ENCODE data around the gene PIK3IP1.

PIK3IP1 gene

DNA sequence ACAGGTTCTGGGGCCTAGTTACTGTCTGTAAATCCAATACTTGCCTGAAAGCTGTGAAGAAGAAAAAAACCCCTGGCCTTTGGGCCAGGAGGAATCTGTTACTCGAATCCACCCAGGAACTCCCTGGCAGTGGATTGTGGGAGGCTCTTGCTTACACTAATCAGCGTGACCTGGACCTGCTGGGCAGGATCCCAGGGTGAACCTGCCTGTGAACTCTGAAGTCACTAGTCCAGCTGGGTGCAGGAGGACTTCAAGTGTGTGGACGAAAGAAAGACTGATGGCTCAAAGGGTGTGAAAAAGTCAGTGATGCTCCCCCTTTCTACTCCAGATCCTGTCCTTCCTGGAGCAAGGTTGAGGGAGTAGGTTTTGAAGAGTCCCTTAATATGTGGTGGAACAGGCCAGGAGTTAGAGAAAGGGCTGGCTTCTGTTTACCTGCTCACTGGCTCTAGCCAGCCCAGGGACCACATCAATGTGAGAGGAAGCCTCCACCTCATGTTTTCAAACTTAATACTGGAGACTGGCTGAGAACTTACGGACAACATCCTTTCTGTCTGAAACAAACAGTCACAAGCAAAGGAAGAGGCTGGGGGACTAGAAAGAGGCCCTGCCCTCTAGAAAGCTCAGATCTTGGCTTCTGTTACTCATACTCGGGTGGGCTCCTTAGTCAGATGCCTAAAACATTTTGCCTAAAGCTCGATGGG lies 13.5 kb downstream of the PIK3IP1 start:
- DNase-seq (ENCODE audit: low read depth), result no peak
- H3K4me3 ChIP-seq (ENCODE audit: low read length), result no peak overlapping the region
- TF ChIP-seq, protein P1, sequence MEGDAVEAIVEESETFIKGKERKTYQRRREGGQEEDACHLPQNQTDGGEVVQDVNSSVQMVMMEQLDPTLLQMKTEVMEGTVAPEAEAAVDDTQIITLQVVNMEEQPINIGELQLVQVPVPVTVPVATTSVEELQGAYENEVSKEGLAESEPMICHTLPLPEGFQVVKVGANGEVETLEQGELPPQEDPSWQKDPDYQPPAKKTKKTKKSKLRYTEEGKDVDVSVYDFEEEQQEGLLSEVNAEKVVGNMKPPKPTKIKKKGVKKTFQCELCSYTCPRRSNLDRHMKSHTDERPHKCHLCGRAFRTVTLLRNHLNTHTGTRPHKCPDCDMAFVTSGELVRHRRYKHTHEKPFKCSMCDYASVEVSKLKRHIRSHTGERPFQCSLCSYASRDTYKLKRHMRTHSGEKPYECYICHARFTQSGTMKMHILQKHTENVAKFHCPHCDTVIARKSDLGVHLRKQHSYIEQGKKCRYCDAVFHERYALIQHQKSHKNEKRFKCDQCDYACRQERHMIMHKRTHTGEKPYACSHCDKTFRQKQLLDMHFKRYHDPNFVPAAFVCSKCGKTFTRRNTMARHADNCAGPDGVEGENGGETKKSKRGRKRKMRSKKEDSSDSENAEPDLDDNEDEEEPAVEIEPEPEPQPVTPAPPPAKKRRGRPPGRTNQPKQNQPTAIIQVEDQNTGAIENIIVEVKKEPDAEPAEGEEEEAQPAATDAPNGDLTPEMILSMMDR (conservative IDR thresholded peaks at IDR 0.05; ENCODE audit: low read depth, low read length), result no peak

GRCh38 chr22:31278151-31278621 lies 14.1 kb downstream of the PIK3IP1 start:
- no peak overlapping the region for H3K4me3 ChIP-seq (ENCODE audit: low read length)
- TF ChIP-seq, protein P1 (conservative IDR thresholded peaks at IDR 0.05; ENCODE audit: low read depth, low read length), result no peak
- DNase-seq (ENCODE audit: low read depth), result no peak

GRCh38 chr22:31277741-31278140 lies 14.5 kb downstream of the PIK3IP1 start:
- no peak overlapping the region for H3K4me3 ChIP-seq (ENCODE audit: low read length)
- no peak for DNase-seq (ENCODE audit: low read depth)
- TF ChIP-seq, protein P1 (conservative IDR thresholded peaks at IDR 0.05; ENCODE audit: low read depth, low read length), result no peak

- TF ChIP-seq, protein P1 (conservative IDR thresholded peaks at IDR 0.05; ENCODE audit: low read depth, low read length), result no peak
- H3K4me3 ChIP-seq (ENCODE audit: low read length), result no peak overlapping the region
- no peak for DNase-seq (ENCODE audit: low read depth)
These were observed 15.7 kb downstream of the PIK3IP1 start for GRCh38 chr22:31276426-31277167.

GRCh38 chr22:31275576-31275975 lies 16.7 kb downstream of the PIK3IP1 start:
- no peak for DNase-seq (ENCODE audit: low read depth)
- H3K4me3 ChIP-seq (ENCODE audit: low read length), result no peak overlapping the region
- TF ChIP-seq, protein P1 (conservative IDR thresholded peaks at IDR 0.05; ENCODE audit: low read depth, low read length), result no peak

- H3K4me3 ChIP-seq (ENCODE audit: low read length), result no peak overlapping the region
- no peak for DNase-seq (ENCODE audit: low read depth)
- TF ChIP-seq, protein P1 (conservative IDR thresholded peaks at IDR 0.05; ENCODE audit: low read depth, low read length), result no peak
These were observed 17.3 kb downstream of the PIK3IP1 start for GRCh38 chr22:31275018-31275417.

Measured in retinal pigment epithelial cell (primary cell).